HG02678 (cell line): ENCODE measurements around the gene FMNL2.

Source experiments
- ATAC-seq: cut with Tn5 transposase; IDR thresholded peaks from one replicate; pipeline ENCODE4 v1.9.1; 2021; ENCODE audit warnings: mild to moderate bottlenecking, moderate library complexity; ENCODE audit not compliant: unreplicated experiment

Gene FMNL2

GRCh38 chr2:152548111-152548875 lies 213.3 kb downstream of the FMNL2 start:
- ATAC-seq = no peak

GRCh38 chr2:152548996-152549395 lies 214.0 kb downstream of the FMNL2 start:
- no peak for ATAC-seq

- no peak for ATAC-seq
Observed at GRCh38 chr2:152549423-152549822, 214.4 kb downstream of the FMNL2 start.

- no peak for ATAC-seq
Observed at GRCh38 chr2:152550386-152550785, 215.4 kb downstream of the FMNL2 start.

- no peak for ATAC-seq
Observed at GRCh38 chr2:152552888-152553287, 217.9 kb downstream of the FMNL2 start.

- no peak for ATAC-seq
Observed at GRCh38 chr2:152553518-152553917, 218.5 kb downstream of the FMNL2 start.

- ATAC-seq = no peak
Observed at GRCh38 chr2:152555048-152555447, 220.1 kb downstream of the FMNL2 start.

- ATAC-seq = no peak
Observed at GRCh38 chr2:152556506-152556905, 221.5 kb downstream of the FMNL2 start.

GRCh38 chr2:152557273-152557888 lies 222.4 kb downstream of the FMNL2 start:
- ATAC-seq = no peak

- ATAC-seq = peak; percentile 87
Observed at GRCh38 chr2:152558158-152558984, 223.4 kb downstream of the FMNL2 start.

GRCh38 chr2:152559008-152559407 lies 224.0 kb downstream of the FMNL2 start:
- peak; percentile 42 for ATAC-seq

GRCh38 chr2:152560166-152560565 lies 225.2 kb downstream of the FMNL2 start:
- no peak for ATAC-seq

GRCh38 chr2:152560873-152561595 lies 226.1 kb downstream of the FMNL2 start:
- no peak for ATAC-seq

- ATAC-seq = no peak
Observed at GRCh38 chr2:152562198-152562884, 227.4 kb downstream of the FMNL2 start.

- ATAC-seq = no peak
Observed at GRCh38 chr2:152563764-152564163, 228.8 kb downstream of the FMNL2 start.

- peak; percentile 80 for ATAC-seq
Observed at GRCh38 chr2:152564754-152565551, 230.0 kb downstream of the FMNL2 start.

GRCh38 chr2:152565884-152566727 lies 231.1 kb downstream of the FMNL2 start:
- ATAC-seq = peak; percentile 61

GRCh38 chr2:152566728-152567069 lies 231.7 kb downstream of the FMNL2 start:
- ATAC-seq = peak; percentile 26

- no peak for ATAC-seq
Observed at GRCh38 chr2:152568531-152568930, 233.6 kb downstream of the FMNL2 start.
